HepG2 (cell line): ENCODE data around the gene SIRT7. TPM values are rescaled to one million over a fixed set of nuclear protein-coding genes. Genes with fewer than 3 reads are reported as not detected.
A peak's percentile ranks its signal among the peaks of the same experiment; 100 is the strongest.

Source experiments
- DNMT3B ChIP-seq: conservative IDR thresholded peaks from 2 replicates; pipeline ENCODE4 v1.6.1; 2016; ENCODE audit warnings: missing biosample characterization, control low read depth
- GMEB2 ChIP-seq: IDR thresholded peaks from 2 replicates; pipeline ENCODE4 v1.6.1; 2016; ENCODE audit warnings: missing biosample characterization, missing genetic modification reagents, low read depth
- HNF1B ChIP-seq: sonication (generic); formaldehyde crosslinking; IDR thresholded peaks from 2 replicates; pipeline ENCODE4 v1.5.1; 2020; ENCODE audit warnings: mild to moderate bottlenecking, moderate library complexity, missing genetic modification reagents
- HNRNPLL ChIP-seq: fragments of 200-400 bp; formaldehyde crosslinking; IDR thresholded peaks from 2 replicates; pipeline ENCODE4 v1.6.1; 2017; ENCODE audit warnings: mild to moderate bottlenecking, low read depth, low read length; ENCODE audit not compliant: poor library complexity, severe bottlenecking
- MTF2 ChIP-seq: sonication (generic); formaldehyde crosslinking; IDR thresholded peaks from 2 replicates; pipeline ENCODE4 v1.5.0; 2020; ENCODE audit warnings: missing genetic modification reagents, borderline replicate concordance
- NFYC ChIP-seq: IDR thresholded peaks from 2 replicates; pipeline ENCODE4 v1.6.1; 2016; ENCODE audit warnings: missing genetic modification reagents, missing compliant biosample characterization
- SP140L ChIP-seq: sonication (generic); formaldehyde crosslinking; IDR thresholded peaks from 2 replicates; pipeline ENCODE4 v1.4.0; 2020; ENCODE audit warnings: missing genetic modification reagents, borderline replicate concordance
- SP5 ChIP-seq: IDR thresholded peaks from 2 replicates; pipeline ENCODE4 v1.6.1; 2016; ENCODE audit warnings: low read depth, borderline replicate concordance
- SYNCRIP ChIP-seq: fragments of 200-400 bp; formaldehyde crosslinking; IDR thresholded peaks from 2 replicates; pipeline ENCODE4 v1.6.1; 2018; ENCODE audit warnings: mild to moderate bottlenecking, low read depth, low read length; ENCODE audit not compliant: insufficient read depth
- TEAD3 ChIP-seq: optimal IDR thresholded peaks from 2 replicates; pipeline ENCODE3; 2016; ENCODE audit warnings: borderline replicate concordance
- THRA ChIP-seq: sonication (generic); formaldehyde crosslinking; IDR thresholded peaks from 2 replicates; pipeline ENCODE4 v1.4.0; 2020; ENCODE audit warnings: missing genetic modification reagents, borderline replicate concordance
- XRCC5 ChIP-seq: fragments of 200-400 bp; formaldehyde crosslinking; optimal IDR thresholded peaks from 2 replicates; pipeline ENCODE3; 2017; ENCODE audit warnings: mild to moderate bottlenecking, low read length
- ZBTB10 ChIP-seq: sonication (generic); formaldehyde crosslinking; IDR thresholded peaks from 2 replicates; pipeline ENCODE4 v1.4.0; 2020; ENCODE audit warnings: missing genetic modification reagents, borderline replicate concordance
- ZMYM4 ChIP-seq: sonication (generic); formaldehyde crosslinking; IDR thresholded peaks from 2 replicates; pipeline ENCODE4 v1.8.1; 2023; ENCODE audit warnings: mild to moderate bottlenecking, missing genetic modification reagents
- ZNF30 ChIP-seq: sonication (generic); formaldehyde crosslinking; IDR thresholded peaks from 2 replicates; pipeline ENCODE4 v1.5.0; 2020; ENCODE audit warnings: mild to moderate bottlenecking, missing genetic modification reagents
- ZNF558 ChIP-seq: sonication (generic); formaldehyde crosslinking; IDR thresholded peaks from 2 replicates; pipeline ENCODE4 v1.9.0; 2022; ENCODE audit warnings: mild to moderate bottlenecking, missing genetic modification reagents, borderline replicate concordance
- polyA plus RNA-seq, 8 experiments: library from polyadenylated mRNA; depleted of rRNA in 3 of 8; stranded (reverse) in 7 of 8; unstranded in 1 of 8; fragments of >200 nt; fragmentation: Illumina TruSeq in 4 of 8; extraction: Trizol in 4 of 8; gene quantifications; 2 replicates each; pipeline versions ENCODE4 v1.2.1 to v1.2.3, GENCODE V29; 2011 to 2016; ENCODE audit warnings: low read depth in 4 of 8, missing spikeins in 1 of 8, mixed read lengths in 1 of 8; ENCODE audit not compliant: insufficient read depth in 1 of 8
- total RNA-seq, 5 experiments: library from RNA; depleted of rRNA; stranded (reverse); fragments of >200 nt; fragmentation: Illumina TruSeq; extraction: Trizol; gene quantifications; 2 replicates each; pipeline ENCODE4 v1.2.3, GENCODE V29; 2016; ENCODE audit warnings: low read depth in 1 of 5

The SIRT7 gene
- total and polyA plus RNA-seq, 2 of the 13 experiments (the other 11 are each of a cell fraction or from before 2014, with no cell fraction given) = 8.3 to 24.8 TPM

GRCh38 chr17:81924557-81925532 is 6.9 kb upstream of the SIRT7 start (continued):
- no peak; the same call in 1 of the 2 replicates for TF ChIP-seq ZBTB10 (CRISPR knock-in tag)
- TF ChIP-seq MTF2 = no peak
- TF ChIP-seq NFYC (CRISPR knock-in tag) = no peak
- no peak for TF ChIP-seq SYNCRIP
- peak; percentile 47 for TF ChIP-seq HNRNPLL
- no peak for TF ChIP-seq SP140L
- no peak for TF ChIP-seq ZNF558 (CRISPR knock-in tag)
- no peak; the same call in 1 of the 2 replicates for TF ChIP-seq THRA (CRISPR knock-in tag)
- TF ChIP-seq XRCC5 = peak; percentile 77
- TF ChIP-seq ZMYM4 (CRISPR knock-in tag) = no peak
- TF ChIP-seq ZNF30 (CRISPR knock-in tag) = no peak
- peak; percentile 42; the same call in 1 of the 2 replicates for TF ChIP-seq SP5 (CRISPR knock-in tag)
- peak; percentile 82 for TF ChIP-seq TEAD3 (CRISPR knock-in tag)
- peak; percentile 76 for TF ChIP-seq HNF1B
- no peak for TF ChIP-seq DNMT3B (CRISPR knock-in tag)
- no peak for TF ChIP-seq GMEB2 (CRISPR knock-in tag)
